HFFc6 (cell line): ENCODE data around the gene MCRIP1. TPM values are rescaled to one million over a fixed set of nuclear protein-coding genes. Genes with fewer than 3 reads are reported as not detected.

ENCODE experiments used
- DNase-seq: peaks from one replicate; pipeline ENCODE4 v3.0.0-alpha.2; 2018
- H3K27ac Mint-ChIP-seq: 2 replicates; pipeline ENCODE4 v1.8.0; 2020; ENCODE audit warnings: mild to moderate bottlenecking, mixed read lengths
- H3K27me3 Mint-ChIP-seq: 2 replicates; pipeline ENCODE4 v1.8.0; 2021; ENCODE audit warnings: mild to moderate bottlenecking, moderate library complexity, mixed read lengths; ENCODE audit not compliant: insufficient read depth
- H3K36me3 Mint-ChIP-seq: 2 replicates; pipeline ENCODE4 v1.8.0; 2021; ENCODE audit warnings: low read depth, mixed read lengths
- H3K4me1 Mint-ChIP-seq: 2 replicates; pipeline ENCODE4 v1.8.0; 2020; ENCODE audit warnings: low read depth, mixed read lengths
- H3K4me3 Mint-ChIP-seq: 2 replicates; pipeline ENCODE4 v1.8.0; 2020; ENCODE audit warnings: mild to moderate bottlenecking, moderate library complexity, mixed read lengths
- H3K9me3 Mint-ChIP-seq: 2 replicates; pipeline ENCODE4 v1.8.0; 2020; ENCODE audit warnings: mild to moderate bottlenecking, mixed read lengths
- CTCF ChIP-seq: fragments of 200-600 bp; sonication (generic); IDR thresholded peaks from 2 replicates; pipeline ENCODE4 v1.5.0; 2021; ENCODE audit warnings: antibody characterized with exemption, mild to moderate bottlenecking
- total RNA-seq, 6 experiments: library from RNA; stranded (reverse); fragmentation: NEBNext Ultra II Directional; extraction: Animal tissue kit (Norgen Biotek cat#: 25700); gene quantifications; 2 replicates in 1 of 6; 3 replicates in 5 of 6; pipeline ENCODE4 v1.2.3, GENCODE V29; 2021

MCRIP1 gene
- total RNA-seq, 6 experiments from 2014 or later, result 88.0 to 103 (median 92.8) TPM

GRCh38 chr17:81867991-81868673, 35.0 kb upstream of the MCRIP1 start:
- no peak for DNase-seq
- H3K4me3 Mint-ChIP-seq, result peak overlapping the region; percentile 92
- H3K27ac Mint-ChIP-seq, result peak overlapping the region; percentile 93
- peaks cover 19% of the 10 kb centered on the region for H3K36me3 Mint-ChIP-seq
- H3K27me3 Mint-ChIP-seq, result peaks cover 60% of the 10 kb centered on the region
- TF ChIP-seq CTCF, result no peak
- H3K4me1 Mint-ChIP-seq, result peaks cover 39% of the 10 kb centered on the region
- H3K9me3 Mint-ChIP-seq, result peaks cover 5% of the 10 kb centered on the region; the same call in 1 of the 2 replicates

- Mint-ChIP-seq H3K9me3 (peaks cover 5% of the 10 kb centered on the region; the same call in 1 of the 2 replicates), H3K27ac (peak overlapping the region; percentile 93), H3K4me1 (peaks cover 46% of the 10 kb centered on the region), H3K36me3 (peaks cover 21% of the 10 kb centered on the region), H3K4me3 (peak overlapping the region; percentile 92; the same call in 1 of the 2 replicates), H3K27me3 (peaks cover 61% of the 10 kb centered on the region)
- peak; percentile 58 for DNase-seq
- no peak for TF ChIP-seq CTCF
These were observed 34.3 kb upstream of the MCRIP1 start for GRCh38 chr17:81867170-81867990.

- H3K9me3 Mint-ChIP-seq, result peaks cover 5% of the 10 kb centered on the region; the same call in 1 of the 2 replicates
- peaks cover 60% of the 10 kb centered on the region for H3K27me3 Mint-ChIP-seq
- no peak overlapping the region; the same call in 1 of the 2 replicates for H3K4me3 Mint-ChIP-seq
- H3K4me1 Mint-ChIP-seq, result peaks cover 46% of the 10 kb centered on the region
- peaks cover 21% of the 10 kb centered on the region for H3K36me3 Mint-ChIP-seq
- TF ChIP-seq CTCF, result no peak
- DNase-seq, result no peak
- peak overlapping the region; percentile 93 for H3K27ac Mint-ChIP-seq
These were observed 33.5 kb upstream of the MCRIP1 start for GRCh38 chr17:81866440-81867169.

GRCh38 chr17:81865733-81866439, 32.8 kb upstream of the MCRIP1 start:
- DNase-seq, result no peak
- H3K4me3 Mint-ChIP-seq, result peak overlapping the region; percentile 24; the same call in 1 of the 2 replicates

More at GRCh38 chr17:81865733-81866439, 32.8 kb upstream of the MCRIP1 start:
- Mint-ChIP-seq H3K36me3 (peaks cover 21% of the 10 kb centered on the region), H3K27me3 (peaks cover 60% of the 10 kb centered on the region), H3K9me3 (peaks cover 5% of the 10 kb centered on the region; the same call in 1 of the 2 replicates), H3K27ac (peak overlapping the region; percentile 93), H3K4me1 (peaks cover 46% of the 10 kb centered on the region)
- TF ChIP-seq CTCF, result no peak
